ENCODE results near the gene MYO9B. TPM values are rescaled to one million over a fixed set of nuclear protein-coding genes. Genes with fewer than 3 reads are reported as not detected.

MYO9B gene
- total and polyA plus RNA-seq, 9 of the 15 experiments (the other 6 are each of a cell fraction or from before 2014, with no cell fraction given): 2.4 to 77.6 (median 23.0) TPM

DNA sequence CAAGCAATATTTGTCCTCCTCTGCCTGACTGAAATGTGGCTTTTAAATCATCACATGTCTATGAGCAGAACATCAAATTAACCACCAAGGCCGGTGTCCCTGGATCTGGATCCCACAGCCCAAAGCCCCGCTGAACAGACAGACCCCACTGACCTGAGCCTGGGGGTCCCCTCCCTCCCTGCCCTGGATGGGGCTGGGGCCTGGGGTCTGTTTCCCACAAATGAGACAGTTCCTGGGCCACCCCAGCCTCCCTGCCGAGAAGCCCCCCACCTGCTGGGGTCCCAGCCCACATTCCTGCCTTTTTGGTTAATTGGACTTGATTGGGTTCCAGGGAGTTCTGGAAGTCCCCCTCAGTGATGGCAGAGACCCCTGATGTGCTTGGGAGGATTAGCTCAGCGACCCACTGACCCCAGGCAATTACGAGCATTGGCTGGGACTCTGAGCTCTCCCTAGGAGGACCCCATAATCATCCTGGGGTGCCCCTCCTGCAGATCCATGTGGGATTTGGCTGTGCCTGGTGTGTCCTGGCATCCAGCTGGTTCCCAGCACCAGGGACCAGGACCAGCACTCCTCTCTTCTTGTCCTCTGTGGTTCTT, 29.6 kb upstream of the MYO9B start:
- FAIRE-seq: no peak
- in situ Hi-C loops (cut with MboI): no loop called here
- 55% methylated on average over 4 of the region's 5 CpGs for WGBS (ENCODE audit: insufficient coverage, low coverage, missing lambda C conversion rate)

More for the DNA sequence above, 29.6 kb upstream of the MYO9B start:
- peaks cover 4% of the 10 kb centered on the region for H3K9me1 ChIP-seq (ENCODE audit: control insufficient read depth, insufficient read depth, low read length)
- H3K4me2 ChIP-seq (ENCODE audit: insufficient read depth, low read length): no peak overlapping the region
- 0 out of 2 replicates have a peak, but pooled peaks cover 8% of the 10 kb centered on the region for H4K20me1 ChIP-seq (replicated peaks; ENCODE audit: control insufficient read depth, insufficient read depth, low read length)
- H3K27ac ChIP-seq (ENCODE audit: extremely low read depth, low read depth, low read length): no peak overlapping the region
- H3K4me3 ChIP-seq: no peak overlapping the region
- no peak overlapping the region for H2AFZ ChIP-seq (ENCODE audit: low read depth, low read length)
- peaks cover 24% of the 10 kb centered on the region; the same call in 2 of the 3 replicates for H3K36me3 ChIP-seq (ENCODE audit: control insufficient read depth, insufficient read depth, low read length)
- TF ChIP-seq ZNF57 (CRISPR knock-in tag; IDR thresholded peaks at IDR 0.05) (no peak), ZNF766 (CRISPR knock-in tag; conservative IDR thresholded peaks at IDR 0.05) (no peak), CEBPG (CRISPR knock-in tag; IDR thresholded peaks at IDR 0.05) (no peak), CEBPG (tag; conservative IDR thresholded peaks at IDR 0.05 in 1 of 2, IDR thresholded peaks at IDR 0.05 in 1 of 2) (no peak), U2AF2 (optimal IDR thresholded peaks at IDR 0.05; ENCODE audit: low read depth, low read length) (no peak), ELF2 (CRISPR knock-in tag; IDR thresholded peaks at IDR 0.05) (no peak), HSF4 (CRISPR knock-in tag; IDR thresholded peaks at IDR 0.05; ENCODE audit: borderline replicate concordance) (no peak), XRCC5 (IDR thresholded peaks at IDR 0.05; ENCODE audit: low read depth, low read length) (no peak), MAFG (tag; conservative IDR thresholded peaks at IDR 0.05) (no peak), SREBF1 (IDR thresholded peaks at IDR 0.05; ENCODE audit: borderline replicate concordance, low read depth, low read length) (no peak), TAF1 (IDR thresholded peaks at IDR 0.05; ENCODE audit: control insufficient read depth, extremely low read depth, insufficient read depth, low read length, severe bottlenecking) (no peak), ZNF311 (CRISPR knock-in tag; IDR thresholded peaks at IDR 0.05) (no peak)
- intact Hi-C loops (cut with micrococcal nuclease): loop anchor here (5.0 kb wide), 1 partner anchor 274 kb away; no protein-coding TSS in a partner anchor
- DNase-seq (ENCODE audit: extremely low read depth in 1 of 4, low spot score in 3 of 4): no peak
- no peaks in the 10 kb centered on the region; a peak in 1 of 5 replicates for H3K4me1 ChIP-seq (replicated peaks in 1 of 2; ENCODE audit: control insufficient read depth in 2 of 2, insufficient read depth in 2 of 2, low read length in 2 of 2)
- POLR2A ChIA-PET: no interaction called here
- ATAC-seq: no peak
- no TSS peak for BruUV-seq (replicated peaks)
- no peaks in the 10 kb centered on the region for H3K9me3 ChIP-seq (replicated peaks; ENCODE audit: control insufficient read depth, insufficient read depth, low read depth, low read length)
- no peak overlapping the region for H3K9ac ChIP-seq (ENCODE audit: insufficient read depth in 1 of 2, low read depth in 2 of 2, low read length in 2 of 2)
- peaks cover 8 to 15% of the 10 kb centered on the region in 2 experiments; a peak in 2 of 5 replicates for H3K27me3 ChIP-seq (ENCODE audit: control insufficient read depth in 2 of 2, insufficient read depth in 2 of 2, low read length in 2 of 2)
- CTCF ChIA-PET (ENCODE audit: low intra/inter-chr PET ratio): no interaction called here
- H3K79me2 ChIP-seq (ENCODE audit: control insufficient read depth, insufficient read depth, low read length): no peaks in the 10 kb centered on the region
